ENCODE measurements around the gene CAGE1.

The CAGE1 gene

DNA sequence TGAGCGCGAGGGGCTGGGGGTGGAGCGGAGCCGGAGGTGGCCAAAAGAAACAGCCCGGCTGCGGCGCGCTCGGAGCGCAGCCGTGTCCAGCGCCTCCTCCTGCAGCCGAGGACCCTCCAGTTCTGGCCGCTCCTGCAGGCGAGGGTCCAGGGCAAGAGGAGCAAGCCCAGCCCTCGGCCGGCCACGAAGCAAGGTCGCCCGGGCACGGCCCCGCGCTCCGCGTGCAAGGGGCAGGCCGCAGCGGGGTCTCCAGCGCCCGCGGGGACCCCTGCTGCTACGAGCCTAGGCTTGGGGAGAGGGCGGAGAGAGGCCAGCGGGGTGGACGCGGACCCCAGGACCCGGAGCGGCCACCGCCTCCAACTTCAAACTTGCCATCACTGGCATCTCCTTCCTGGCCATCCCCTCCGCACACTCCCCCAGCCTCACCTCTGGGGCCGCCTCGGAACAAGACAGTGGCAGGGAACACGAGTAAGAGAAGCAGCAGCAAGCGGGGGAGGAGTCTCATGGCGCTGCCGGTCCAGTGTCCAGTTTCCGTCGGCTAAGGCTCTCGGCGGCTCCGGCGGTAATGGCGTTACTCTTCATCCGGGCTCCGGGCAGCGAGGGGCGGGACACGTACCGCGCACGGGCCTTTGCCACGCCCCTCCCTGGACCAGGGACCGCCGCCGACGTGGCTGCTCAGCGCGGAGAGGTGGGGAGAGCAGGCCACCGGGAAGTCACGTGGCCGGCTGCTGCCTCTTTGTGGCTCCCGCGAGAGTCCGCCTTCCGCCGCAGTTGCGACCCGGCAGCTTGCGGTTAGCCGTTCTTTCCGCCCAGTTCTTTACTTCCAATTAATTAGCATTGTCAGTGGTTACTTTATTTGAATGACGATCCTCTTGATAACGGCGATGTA is 76.7 kb downstream of the CAGE1 start, which contains the start of gene SSR1:
TSS of gene SSR1 (minus strand) at position 584 of the 889 bp plus-strand sequence. CDS start at position 505, 79 bp downstream.
- TF ChIP-seq POLR2AphosphoS5 (IDR thresholded peaks at IDR 0.05; ENCODE audit: low read depth, low read length) (peak; percentile 98), TAF1 (IDR thresholded peaks at IDR 0.05; ENCODE audit: borderline replicate concordance, insufficient read depth, low read length) (peak; percentile 89), SIN3A (IDR thresholded peaks at IDR 0.05; ENCODE audit: borderline replicate concordance, insufficient read depth, low read length) (peak; percentile 13; the same call in 1 of the 2 replicates), FOXP2 (optimal IDR thresholded peaks at IDR 0.05; ENCODE audit: borderline replicate concordance, extremely low read depth, extremely low read length, insufficient read depth) (peak; percentile 95)
- TF ChIP-seq, protein P1, sequence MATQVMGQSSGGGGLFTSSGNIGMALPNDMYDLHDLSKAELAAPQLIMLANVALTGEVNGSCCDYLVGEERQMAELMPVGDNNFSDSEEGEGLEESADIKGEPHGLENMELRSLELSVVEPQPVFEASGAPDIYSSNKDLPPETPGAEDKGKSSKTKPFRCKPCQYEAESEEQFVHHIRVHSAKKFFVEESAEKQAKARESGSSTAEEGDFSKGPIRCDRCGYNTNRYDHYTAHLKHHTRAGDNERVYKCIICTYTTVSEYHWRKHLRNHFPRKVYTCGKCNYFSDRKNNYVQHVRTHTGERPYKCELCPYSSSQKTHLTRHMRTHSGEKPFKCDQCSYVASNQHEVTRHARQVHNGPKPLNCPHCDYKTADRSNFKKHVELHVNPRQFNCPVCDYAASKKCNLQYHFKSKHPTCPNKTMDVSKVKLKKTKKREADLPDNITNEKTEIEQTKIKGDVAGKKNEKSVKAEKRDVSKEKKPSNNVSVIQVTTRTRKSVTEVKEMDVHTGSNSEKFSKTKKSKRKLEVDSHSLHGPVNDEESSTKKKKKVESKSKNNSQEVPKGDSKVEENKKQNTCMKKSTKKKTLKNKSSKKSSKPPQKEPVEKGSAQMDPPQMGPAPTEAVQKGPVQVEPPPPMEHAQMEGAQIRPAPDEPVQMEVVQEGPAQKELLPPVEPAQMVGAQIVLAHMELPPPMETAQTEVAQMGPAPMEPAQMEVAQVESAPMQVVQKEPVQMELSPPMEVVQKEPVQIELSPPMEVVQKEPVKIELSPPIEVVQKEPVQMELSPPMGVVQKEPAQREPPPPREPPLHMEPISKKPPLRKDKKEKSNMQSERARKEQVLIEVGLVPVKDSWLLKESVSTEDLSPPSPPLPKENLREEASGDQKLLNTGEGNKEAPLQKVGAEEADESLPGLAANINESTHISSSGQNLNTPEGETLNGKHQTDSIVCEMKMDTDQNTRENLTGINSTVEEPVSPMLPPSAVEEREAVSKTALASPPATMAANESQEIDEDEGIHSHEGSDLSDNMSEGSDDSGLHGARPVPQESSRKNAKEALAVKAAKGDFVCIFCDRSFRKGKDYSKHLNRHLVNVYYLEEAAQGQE (IDR thresholded peaks at IDR 0.05; ENCODE audit: insufficient read depth in 1 of 2, low read depth in 2 of 2, low read length in 2 of 2) = peak in 1 of 2 experiments; percentile 51; a peak in 1 of 4 replicates

DNA sequence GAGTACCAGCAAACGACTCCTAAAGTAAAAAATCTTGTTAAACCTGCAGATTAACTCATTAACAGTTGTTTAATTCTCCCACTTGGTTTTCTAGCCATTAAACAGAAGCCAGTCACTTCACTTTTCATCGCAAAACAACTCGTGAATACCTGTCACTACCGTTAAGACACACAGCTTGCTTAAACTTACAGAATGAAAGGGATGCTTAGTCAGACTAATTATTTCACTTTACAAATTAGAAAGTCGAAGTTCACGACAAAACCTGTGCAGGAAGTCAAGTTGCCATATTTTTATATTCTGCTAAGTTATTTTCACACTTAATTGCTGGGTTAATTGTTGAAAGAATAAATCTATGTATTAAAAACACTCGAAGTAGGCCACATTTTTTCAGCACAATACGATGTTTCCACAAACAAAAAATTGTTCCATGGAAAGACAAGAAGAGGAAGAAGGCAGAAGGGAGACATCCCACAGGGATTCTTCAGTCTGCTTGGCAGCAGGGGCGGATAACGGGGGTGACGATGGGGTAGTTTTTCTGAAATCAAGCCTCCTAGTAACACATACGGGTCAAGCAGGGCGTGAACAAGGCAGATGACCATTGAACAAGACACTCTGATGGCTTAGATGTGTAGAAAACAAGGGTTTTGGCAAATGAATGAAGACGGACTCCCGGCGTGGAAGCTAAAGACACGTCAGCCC is 77.5 kb downstream of the CAGE1 start:
- TF ChIP-seq TAF1 (IDR thresholded peaks at IDR 0.05; ENCODE audit: borderline replicate concordance, insufficient read depth, low read length) = peak; percentile 31; the same call in 1 of the 2 replicates
- TF ChIP-seq, protein P1 (IDR thresholded peaks at IDR 0.05; ENCODE audit: insufficient read depth in 1 of 2, low read depth in 2 of 2, low read length in 2 of 2) = peak in 1 of 2 experiments; percentile 23; a peak in 1 of 4 replicates
- TF ChIP-seq POLR2AphosphoS5 (IDR thresholded peaks at IDR 0.05; ENCODE audit: low read depth, low read length) = no peak
- TF ChIP-seq SIN3A (IDR thresholded peaks at IDR 0.05; ENCODE audit: borderline replicate concordance, insufficient read depth, low read length) = peak; percentile 88; the same call in 1 of the 2 replicates
- no peak for TF ChIP-seq FOXP2 (optimal IDR thresholded peaks at IDR 0.05; ENCODE audit: borderline replicate concordance, extremely low read depth, extremely low read length, insufficient read depth)

DNA sequence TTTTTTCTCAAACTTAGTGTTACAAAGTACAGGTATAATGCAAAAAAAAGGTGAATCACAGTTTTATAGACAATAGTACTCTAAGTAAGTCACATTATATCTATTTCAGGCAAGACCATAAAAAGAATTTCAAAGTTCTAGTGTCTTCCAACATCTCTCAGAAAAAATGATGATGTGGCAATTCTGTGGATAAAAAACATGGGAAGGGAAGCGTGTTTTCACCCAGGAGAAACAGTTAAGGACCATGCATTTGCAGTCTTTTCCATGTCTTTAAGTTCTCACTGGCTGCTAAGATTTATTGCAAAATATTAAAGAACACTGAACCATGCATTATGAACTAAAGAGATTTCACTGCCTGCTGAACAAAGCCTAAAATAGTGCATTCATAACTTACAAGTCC is 78.4 kb downstream of the CAGE1 start:
- TF ChIP-seq TAF1 (IDR thresholded peaks at IDR 0.05; ENCODE audit: borderline replicate concordance, insufficient read depth, low read length) (no peak), SIN3A (IDR thresholded peaks at IDR 0.05; ENCODE audit: borderline replicate concordance, insufficient read depth, low read length) (no peak), POLR2AphosphoS5 (IDR thresholded peaks at IDR 0.05; ENCODE audit: low read depth, low read length) (no peak), FOXP2 (optimal IDR thresholded peaks at IDR 0.05; ENCODE audit: borderline replicate concordance, extremely low read depth, extremely low read length, insufficient read depth) (no peak)
- TF ChIP-seq, protein P1 (IDR thresholded peaks at IDR 0.05; ENCODE audit: insufficient read depth in 1 of 2, low read depth in 2 of 2, low read length in 2 of 2) = no peak

DNA sequence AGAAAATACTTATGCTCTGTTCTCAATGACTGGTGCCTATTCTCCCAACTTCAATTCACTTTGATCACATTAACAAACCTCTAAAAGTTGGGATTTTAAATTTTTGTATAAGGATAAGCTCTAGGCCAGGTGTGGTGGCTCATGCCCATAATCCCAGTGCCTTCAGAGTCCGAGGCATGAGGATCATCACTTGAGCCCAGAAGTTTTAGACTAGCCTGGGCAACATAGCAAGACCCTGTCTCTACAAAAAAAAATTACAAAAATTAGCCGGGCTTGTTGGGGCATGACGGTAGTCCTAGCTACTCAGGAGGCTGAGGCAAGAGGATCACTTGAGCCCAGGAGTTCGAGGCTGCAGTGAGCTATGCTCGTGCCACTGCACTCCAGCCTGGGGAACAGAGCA is 80.5 kb downstream of the CAGE1 start:
- no peak for TF ChIP-seq TAF1 (IDR thresholded peaks at IDR 0.05; ENCODE audit: borderline replicate concordance, insufficient read depth, low read length)
- no peak for TF ChIP-seq FOXP2 (optimal IDR thresholded peaks at IDR 0.05; ENCODE audit: borderline replicate concordance, extremely low read depth, extremely low read length, insufficient read depth)
- no peak for TF ChIP-seq POLR2AphosphoS5 (IDR thresholded peaks at IDR 0.05; ENCODE audit: low read depth, low read length)
- TF ChIP-seq, protein P1 (IDR thresholded peaks at IDR 0.05; ENCODE audit: insufficient read depth in 1 of 2, low read depth in 2 of 2, low read length in 2 of 2) = no peak
- no peak for TF ChIP-seq SIN3A (IDR thresholded peaks at IDR 0.05; ENCODE audit: borderline replicate concordance, insufficient read depth, low read length)

All from PFSK-1 (cell line).